GM21786 (cell line): ENCODE data around the gene MBNL2.
A peak's percentile ranks its signal among the peaks of the same experiment; 100 is the strongest.

ENCODE experiments used
- ATAC-seq: cut with Tn5 transposase; IDR thresholded peaks from one replicate; pipeline ENCODE4 v1.9.1; 2021; ENCODE audit not compliant: unreplicated experiment

The MBNL2 gene

DNA sequence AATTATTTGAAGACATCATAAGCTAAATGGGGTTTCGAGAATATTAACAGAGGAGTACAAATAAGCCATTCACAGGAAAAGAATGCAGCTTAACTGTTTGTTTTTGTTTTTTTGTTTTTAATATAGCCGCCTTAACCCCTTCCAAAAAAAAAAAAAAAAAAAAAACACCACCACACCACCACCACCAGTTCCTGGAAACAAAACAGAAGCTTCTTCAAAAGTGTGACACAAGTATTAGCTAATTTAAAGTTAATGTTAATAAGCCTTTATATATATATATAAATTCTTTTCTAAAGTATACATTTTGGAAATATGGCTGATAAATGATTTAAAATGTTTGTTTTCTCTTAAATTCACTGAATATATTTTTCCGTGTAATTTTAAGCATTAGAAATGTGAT, 213.2 kb downstream of the MBNL2 start:
- ATAC-seq, result no peak

DNA sequence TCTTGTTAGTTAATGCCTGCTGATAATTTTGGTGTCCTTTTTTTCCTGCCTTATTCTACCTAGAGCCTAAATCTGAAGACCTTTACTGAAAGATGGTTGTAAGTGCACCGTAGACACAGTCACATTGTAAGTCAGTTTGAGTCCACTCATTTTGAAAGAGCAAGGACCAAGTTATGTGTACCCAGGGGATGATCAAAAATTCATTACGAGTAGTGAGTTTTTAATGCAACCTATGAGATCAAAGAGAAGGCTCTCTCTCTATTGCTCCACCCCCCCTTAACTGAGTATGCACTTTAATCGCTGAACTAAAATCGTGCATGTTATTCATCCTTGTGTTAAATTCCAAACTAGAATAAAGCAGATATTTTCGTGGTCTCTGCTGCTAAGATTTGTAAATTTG, 213.7 kb downstream of the MBNL2 start:
- ATAC-seq, result no peak

DNA sequence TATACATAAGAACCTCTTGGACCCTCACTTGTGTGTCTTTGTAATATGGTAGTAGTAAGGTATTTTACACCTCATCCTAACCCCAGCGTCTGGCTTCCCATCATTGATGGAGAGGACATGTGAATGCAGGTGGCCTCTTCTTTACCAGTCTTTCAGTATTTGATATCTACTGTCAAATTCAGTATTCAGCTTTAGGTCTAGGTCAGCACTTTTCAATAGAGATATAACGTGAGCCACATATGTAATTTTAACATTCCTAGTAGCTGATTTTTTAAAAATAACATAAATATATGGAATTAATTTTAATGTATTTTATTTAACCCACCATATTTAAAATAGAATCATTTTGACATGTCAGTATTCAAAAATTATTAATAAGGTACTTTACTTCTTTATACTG, 214.7 kb downstream of the MBNL2 start:
- no peak for ATAC-seq

DNA sequence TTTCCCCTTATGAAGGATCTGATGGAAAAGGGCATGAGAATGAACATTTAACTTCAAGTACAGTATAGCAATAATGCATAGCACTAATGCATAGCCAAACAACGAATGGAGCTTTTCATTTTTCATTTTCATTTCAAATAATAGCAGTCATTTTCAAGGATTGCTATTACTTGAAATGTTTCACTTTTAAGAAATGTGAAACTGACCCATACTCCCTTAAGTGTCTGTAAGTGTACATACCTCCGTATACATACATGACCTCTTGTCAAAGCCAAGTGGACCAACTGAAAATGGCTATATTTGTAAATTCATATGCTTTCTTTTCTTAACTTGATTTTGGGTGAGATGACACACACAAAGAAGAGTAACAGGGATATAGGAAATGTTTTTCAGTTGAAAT, 215.6 kb downstream of the MBNL2 start:
- no peak for ATAC-seq

DNA sequence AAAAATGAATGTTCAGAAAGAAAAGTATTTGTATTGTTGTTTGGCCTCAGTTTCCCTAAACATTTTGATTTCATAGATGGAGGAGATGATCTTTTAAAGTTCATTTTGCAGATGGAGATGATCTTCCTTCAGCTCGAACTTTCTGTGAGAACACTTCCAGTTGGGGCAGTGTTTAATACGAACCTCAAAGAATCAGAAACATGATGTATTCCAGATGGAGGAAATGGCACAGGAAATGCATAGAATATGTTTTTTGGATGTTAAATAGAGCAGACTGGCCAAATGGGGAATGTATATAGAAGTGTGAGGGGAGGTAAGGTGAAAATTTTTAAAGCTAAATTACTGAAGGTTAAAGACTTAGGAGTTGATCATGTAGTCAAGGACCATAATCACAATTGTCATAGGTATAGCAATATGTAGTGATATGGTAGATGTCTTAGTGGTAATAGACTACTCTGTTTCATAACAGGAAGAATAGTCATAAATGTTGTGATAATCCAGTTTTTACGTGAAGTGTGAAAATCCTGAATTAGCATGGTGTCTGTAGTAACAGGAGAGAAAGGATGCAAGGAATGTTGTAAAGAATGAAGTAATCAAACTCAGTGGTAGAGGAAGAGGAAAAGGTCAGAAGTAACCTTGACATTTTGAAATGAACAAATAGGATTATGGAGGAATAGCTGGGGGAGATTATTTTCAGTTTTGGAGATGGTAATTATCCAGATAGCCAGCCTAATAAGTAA, 216.9 kb downstream of the MBNL2 start:
- ATAC-seq, result no peak

DNA sequence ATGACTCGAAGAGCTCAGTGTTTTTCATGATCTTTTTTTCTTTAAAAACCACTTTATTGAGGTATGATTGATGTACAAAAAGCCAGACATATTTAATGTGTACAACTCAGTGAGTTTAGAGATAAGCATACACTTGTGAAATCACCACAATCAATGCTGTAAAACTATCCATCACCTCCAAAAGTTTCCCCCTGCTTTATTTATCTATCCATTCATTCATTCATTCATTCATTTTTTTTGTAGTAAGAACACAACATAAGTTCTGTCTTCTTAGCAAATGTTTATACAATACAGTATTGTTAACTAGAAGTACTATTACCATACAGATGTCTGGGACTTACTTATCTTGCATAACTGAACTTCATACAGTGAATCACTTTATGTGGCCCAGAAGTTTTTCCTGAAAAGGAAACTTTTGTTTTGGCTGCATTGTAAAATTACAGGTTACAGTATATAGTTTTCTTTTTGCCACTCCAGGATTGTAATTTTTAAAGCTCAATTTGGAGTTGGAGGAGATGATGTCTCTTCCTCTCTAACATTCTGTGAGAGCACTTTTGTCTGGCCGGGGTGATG, 218.6 kb downstream of the MBNL2 start:
- no peak for ATAC-seq

DNA sequence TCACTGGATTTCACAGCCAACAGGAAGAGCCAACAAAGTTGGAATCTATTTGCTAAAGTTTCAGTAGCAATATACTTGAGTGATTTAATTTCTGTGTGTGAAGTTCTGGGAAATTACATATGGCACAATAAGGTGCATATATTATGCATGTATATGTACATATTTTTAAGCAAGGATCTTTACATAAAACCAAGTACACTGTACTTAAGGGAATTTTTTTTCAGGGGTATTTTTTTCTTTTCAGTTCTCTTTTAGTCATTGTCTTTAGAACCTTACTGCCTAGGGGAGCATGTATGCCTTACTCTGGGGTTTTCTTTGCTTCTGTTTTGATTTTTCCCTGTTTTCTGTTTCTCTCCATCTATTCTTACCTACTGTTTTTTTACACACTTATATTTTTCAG, 219.2 kb downstream of the MBNL2 start:
- peak; percentile 67 for ATAC-seq
